Skin epidermis (tissue), 12 donors: Measurements from ENCODE around the gene CBX4.

ENCODE experiments used
- H3K27ac ChIP-seq, 21 experiments: fragments of 200-600 bp; sonication (generic) in 11 of 21; one replicate each; pipeline ENCODE4 v1.5.0; 2020; ENCODE audit warnings: mild to moderate bottlenecking in 3 of 21, inconsistent platforms in 2 of 21, moderate library complexity in 2 of 21
- H3K4me3 ChIP-seq, 7 experiments: fragments of 200-600 bp; sonication (generic) in 2 of 7; one replicate each; pipeline ENCODE4 v1.5.0; 2020; ENCODE audit warnings: inconsistent platforms in 2 of 7, mild to moderate bottlenecking in 2 of 7, moderate library complexity in 1 of 7

The CBX4 gene

GRCh38 chr17:79815836-79816461 lies 23.3 kb downstream of the CBX4 start:
- Histone ChIP-seq H3K4me3 (no peak overlapping the region), H3K27ac (no peak overlapping the region)

GRCh38 chr17:79814974-79815835 lies 24.0 kb downstream of the CBX4 start:
- Histone ChIP-seq H3K4me3 (peak overlapping the region in 5 of 7 experiments; percentile 0 to 15 (median 11)), H3K27ac (peak overlapping the region in 1 of 21 experiments; percentile 24)

- H3K4me3 ChIP-seq: peak overlapping the region in 4 of 7 experiments; percentile 0 to 37 (median 27)
- peak overlapping the region in 2 of 21 experiments; percentile 24 to 59 for H3K27ac ChIP-seq
Measured at GRCh38 chr17:79814127-79814973, 24.9 kb downstream of the CBX4 start.

GRCh38 chr17:79813297-79814126 lies 25.7 kb downstream of the CBX4 start:
- peak overlapping the region in 6 of 7 experiments; percentile 16 to 37 (median 21) for H3K4me3 ChIP-seq
- peak overlapping the region in 2 of 21 experiments; percentile 31 to 78 for H3K27ac ChIP-seq

GRCh38 chr17:79812353-79813258 lies 26.6 kb downstream of the CBX4 start:
- Histone ChIP-seq H3K27ac (peak overlapping the region in 2 of 21 experiments; percentile 31 to 78), H3K4me3 (peak overlapping the region in 6 of 7 experiments; percentile 16 to 37 (median 21))

GRCh38 chr17:79811868-79812352 lies 27.3 kb downstream of the CBX4 start:
- H3K27ac ChIP-seq: no peak overlapping the region
- peak overlapping the region in 1 of 7 experiments; percentile 11 for H3K4me3 ChIP-seq

GRCh38 chr17:79811011-79811867 lies 28.0 kb downstream of the CBX4 start:
- Histone ChIP-seq H3K4me3 (peak overlapping the region in 1 of 7 experiments; percentile 11), H3K27ac (no peak overlapping the region)

GRCh38 chr17:79810130-79811010 lies 28.9 kb downstream of the CBX4 start:
- H3K4me3 ChIP-seq: peak overlapping the region in 2 of 7 experiments; percentile 1 to 26
- H3K27ac ChIP-seq: peak overlapping the region in 1 of 21 experiments; percentile 50

- Histone ChIP-seq H3K4me3 (peak overlapping the region in 1 of 7 experiments; percentile 7), H3K27ac (peak overlapping the region in 2 of 21 experiments; percentile 9 to 29)
Measured at GRCh38 chr17:79809530-79810129, 29.6 kb downstream of the CBX4 start.

- no peak overlapping the region for H3K4me3 ChIP-seq
- no peak overlapping the region for H3K27ac ChIP-seq
Measured at GRCh38 chr17:79808763-79809529, 30.3 kb downstream of the CBX4 start.

GRCh38 chr17:79806863-79807720 lies 32.1 kb downstream of the CBX4 start:
- Histone ChIP-seq H3K4me3 (no peak overlapping the region), H3K27ac (no peak overlapping the region)

- Histone ChIP-seq H3K4me3 (no peak overlapping the region), H3K27ac (no peak overlapping the region)
Measured at GRCh38 chr17:79806446-79806760, 32.8 kb downstream of the CBX4 start.

GRCh38 chr17:79804856-79805696 lies 34.2 kb downstream of the CBX4 start:
- H3K4me3 ChIP-seq: no peak overlapping the region
- peak overlapping the region in 1 of 21 experiments; percentile 8 for H3K27ac ChIP-seq
